SK-MEL-5 (cell line): ENCODE data around the gene MINDY4. TPM values are rescaled to one million over a fixed set of nuclear protein-coding genes. Genes with fewer than 3 reads are reported as not detected.
"Not testable (repeated sequence)": the region's sequence is repeated elsewhere in the genome, so short reads cannot be mapped to it uniquely, and the experiment has no call there.

Source experiments
- DNase-seq: peaks from one replicate; pipeline ENCODE4 v3.0.0-alpha.2; 2016; ENCODE audit warnings: low read depth, low spot score
- in situ Hi-C: cut with HindIII; loops from 2 replicates; pipeline ENCODE4 v1.10.0; 2016; ENCODE audit warnings: low sequenced_read_pairs, high pct_unique_total_duplicates, low pct_unique_long_range_greater_than_20kb
- total RNA-seq: library from RNA; depleted of rRNA; stranded (reverse); fragments of >200 nt; shearing (Covaris generic); gene quantifications from 2 replicates; pipeline ENCODE4 v1.2.3, GENCODE V29; 2014

The MINDY4 gene
- total RNA-seq, 1 experiment from 2014 or later, result 5.2 TPM

DNA sequence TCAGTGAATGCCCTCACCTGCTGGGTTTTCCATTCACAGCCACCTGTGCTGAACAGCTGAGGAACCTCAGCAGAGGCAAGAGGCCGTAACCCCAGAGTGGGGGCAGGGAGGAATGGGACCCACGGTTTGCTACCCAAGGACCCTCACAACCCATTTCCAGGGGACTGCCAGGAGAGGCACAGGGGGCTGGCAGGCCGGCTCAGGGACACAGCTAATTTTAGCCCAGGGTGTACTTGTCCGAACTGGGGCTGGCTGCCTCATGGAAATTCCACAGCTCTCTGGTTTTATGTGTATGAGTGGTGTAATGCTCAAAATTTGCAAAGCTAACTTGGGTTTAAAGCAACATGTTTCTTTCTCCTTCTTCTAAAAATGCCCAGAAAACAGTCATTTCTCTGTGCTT lies 42.2 kb downstream of the MINDY4 start:
- DNase-seq, result no peak
- in situ Hi-C loops, result no loop called here

DNA sequence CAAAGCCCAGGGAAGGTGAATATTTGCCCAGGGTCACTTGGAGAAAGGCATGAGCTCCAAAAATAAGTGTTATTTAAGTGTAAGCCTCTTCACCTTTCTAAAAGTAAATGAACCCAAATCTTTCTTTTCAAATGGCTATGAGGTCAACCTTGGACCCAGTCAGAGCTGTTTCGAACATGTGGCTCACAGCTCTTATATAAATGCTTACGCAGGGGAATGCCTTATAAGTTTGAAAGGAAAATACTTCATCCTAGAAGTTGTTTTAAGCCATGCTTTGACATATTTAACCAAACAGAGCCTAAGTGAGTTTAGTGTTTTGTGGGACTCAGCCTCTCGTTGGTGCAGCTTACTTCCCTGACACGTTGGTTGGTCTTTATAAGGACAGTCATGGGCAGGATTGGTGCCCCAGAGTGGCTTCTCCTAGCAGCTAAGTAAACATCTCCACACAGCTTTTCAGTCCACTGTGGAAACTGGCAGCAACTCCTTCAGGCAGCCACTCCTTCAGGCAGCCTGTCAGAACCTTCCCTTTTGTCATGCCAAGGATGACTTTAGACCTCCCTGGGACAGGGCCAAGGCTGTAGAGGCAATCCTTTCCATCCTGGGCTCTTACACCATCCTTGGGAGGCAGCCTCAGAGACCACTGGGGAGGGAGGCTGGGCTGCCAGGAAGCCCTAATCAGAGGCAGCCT lies 43.6 kb downstream of the MINDY4 start:
- no peak for DNase-seq
- in situ Hi-C loops, result no loop called here

DNA sequence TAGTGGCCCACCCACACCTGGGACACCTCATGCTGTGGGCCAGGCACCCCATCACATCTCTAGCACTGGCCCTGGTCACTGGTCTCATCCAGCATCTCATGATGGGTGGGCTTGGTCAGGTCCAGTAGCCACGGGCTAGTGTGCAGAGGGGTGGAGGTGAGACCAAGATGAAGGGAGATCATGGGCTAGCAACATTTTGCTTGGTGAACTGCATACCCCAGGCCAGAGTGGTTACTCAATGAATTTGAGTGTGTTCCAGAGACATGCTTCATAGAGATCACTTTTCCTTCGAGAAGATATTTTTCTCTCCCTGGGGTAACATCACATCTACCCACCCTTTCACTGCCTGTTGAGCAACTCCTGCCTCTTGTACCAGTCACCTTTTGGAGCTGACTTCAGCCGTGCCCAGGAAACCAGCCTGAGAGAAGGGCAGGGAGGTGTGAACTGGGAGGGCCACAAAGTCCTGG lies 44.2 kb downstream of the MINDY4 start:
- no peak for DNase-seq
- in situ Hi-C loops, result no loop called here

DNA sequence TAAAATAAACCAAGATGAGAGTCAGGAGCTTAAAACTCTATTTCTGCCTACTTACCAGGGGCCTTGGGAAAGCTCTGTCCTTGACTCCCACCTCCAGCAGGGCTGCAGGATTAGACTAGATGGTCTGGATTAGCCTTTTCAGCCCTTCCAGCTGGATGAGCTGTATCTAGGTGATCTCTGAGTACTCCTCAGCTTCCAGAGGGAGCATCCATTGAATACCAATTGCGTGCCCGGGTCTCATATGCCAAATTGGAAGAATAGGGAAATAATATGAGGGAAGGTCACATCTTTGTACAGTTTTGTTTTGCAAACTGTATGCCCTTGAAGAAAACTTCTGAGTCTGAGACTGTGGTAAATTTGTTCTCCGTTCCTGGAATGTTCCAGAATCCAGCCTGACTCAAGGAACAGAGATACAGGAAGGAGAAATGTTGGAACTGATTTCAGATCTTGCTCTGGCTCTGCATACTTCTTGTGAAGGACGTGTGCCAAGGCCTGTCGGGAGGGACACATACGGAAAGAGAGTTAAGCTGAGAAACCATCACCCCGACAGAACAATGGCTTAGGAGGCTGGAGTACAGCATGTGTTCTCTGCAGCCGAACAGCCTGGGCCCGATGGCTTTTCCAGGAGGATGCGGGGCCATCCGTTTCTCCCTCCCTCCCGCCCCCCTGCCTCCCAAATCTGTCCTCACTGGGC lies 44.9 kb downstream of the MINDY4 start:
- in situ Hi-C loops, result no loop called here
- no peak for DNase-seq

DNA sequence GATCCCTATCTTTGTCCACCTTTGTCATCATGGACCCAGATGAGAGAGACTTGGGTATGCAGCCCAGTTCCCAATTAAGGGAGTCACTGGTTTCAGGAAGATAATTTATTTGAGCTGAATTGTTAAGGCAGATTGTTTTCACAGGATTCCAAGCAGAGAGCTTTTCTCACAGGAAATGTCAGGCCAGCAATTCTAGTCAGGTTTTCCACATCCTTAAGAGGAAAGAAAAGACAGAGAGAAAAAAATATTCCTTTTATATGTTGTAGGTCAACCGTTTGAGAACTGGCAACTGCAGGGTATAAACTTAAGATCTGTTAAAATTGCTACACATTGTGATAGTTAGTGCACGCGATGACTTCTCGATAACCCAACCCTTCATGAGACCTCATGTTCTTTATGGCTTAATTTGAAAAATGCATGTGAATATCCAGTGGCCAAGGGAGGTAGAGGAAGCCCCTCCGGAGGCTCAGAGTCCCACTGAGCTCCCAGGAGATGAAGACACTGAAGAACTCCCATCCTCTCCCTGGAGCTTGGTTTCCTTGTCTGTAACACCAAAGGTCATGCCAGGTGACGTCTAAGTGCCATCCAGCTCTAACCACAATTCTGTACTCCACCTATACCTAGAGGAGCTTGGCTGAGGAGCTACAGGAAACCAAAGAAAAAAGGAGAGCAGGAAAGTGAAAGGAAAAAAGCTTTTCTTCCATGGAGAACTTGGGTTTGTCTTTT lies 45.6 kb downstream of the MINDY4 start:
- no peak for DNase-seq
- in situ Hi-C loops, result no loop called here

DNA sequence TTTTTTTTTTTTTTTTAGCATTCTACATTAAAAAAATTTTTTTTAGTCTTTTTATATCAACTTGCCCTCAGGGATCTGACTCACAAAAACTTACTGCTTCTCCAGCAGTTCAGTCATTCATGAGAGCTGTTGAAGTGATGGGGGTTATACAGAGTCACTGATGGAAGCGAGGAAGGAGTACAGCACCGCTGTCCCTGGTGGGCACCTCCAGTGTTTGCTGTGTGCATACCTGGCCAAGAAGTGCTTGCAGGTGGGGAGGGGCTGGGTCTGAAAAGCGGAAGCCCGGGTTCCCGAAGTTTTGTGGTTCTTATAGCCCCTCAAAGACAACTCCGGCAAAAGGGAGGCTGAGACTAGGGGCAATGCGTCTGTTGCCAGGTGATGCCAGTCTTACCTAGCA lies 46.2 kb downstream of the MINDY4 start:
- in situ Hi-C loops, result no loop called here
- DNase-seq, result peak; percentile 14

DNA sequence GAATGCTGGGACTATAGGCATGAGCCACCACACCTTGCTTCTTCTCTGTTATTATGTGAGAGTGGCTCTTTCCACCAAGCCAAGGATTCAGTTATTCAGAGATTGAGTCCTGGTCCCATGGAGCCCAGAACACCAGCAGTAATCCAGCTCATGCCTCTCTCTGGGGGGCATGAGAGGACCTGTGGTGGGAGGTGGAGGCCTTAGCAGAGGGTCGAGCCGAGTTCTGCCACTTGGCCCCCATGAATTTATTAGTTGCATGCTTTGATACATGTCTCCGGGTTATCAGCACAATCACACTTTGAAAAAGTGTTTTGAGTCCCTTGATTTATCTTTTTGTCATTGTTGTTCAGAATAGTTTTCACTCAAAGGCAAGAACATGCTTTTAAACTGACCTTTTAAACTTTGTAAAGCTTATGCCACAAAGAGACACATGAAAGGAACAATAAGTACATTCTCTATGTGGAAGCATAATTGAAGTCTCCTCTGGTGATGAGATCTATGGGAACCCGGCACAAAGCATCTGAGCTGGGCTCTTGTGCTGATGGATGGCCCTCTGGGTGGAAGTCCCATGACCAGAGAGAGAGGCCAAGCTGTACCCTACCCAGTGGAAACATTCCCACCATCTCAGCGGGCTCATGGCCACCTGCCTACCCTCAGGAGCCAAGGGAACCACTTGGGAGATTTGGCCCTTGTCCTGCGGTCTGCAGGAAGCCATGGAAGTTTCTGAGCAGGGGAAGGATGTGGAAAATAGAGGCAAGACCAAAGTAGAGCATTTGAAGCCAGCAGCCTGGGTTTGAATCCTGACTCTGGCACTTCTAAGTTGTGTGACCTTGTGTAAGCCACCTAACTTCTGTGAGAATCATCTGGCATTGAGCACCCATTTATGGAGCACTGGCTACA lies 53.9 kb downstream of the MINDY4 start:
- DNase-seq, result no peak
- in situ Hi-C loops, result no loop called here

DNA sequence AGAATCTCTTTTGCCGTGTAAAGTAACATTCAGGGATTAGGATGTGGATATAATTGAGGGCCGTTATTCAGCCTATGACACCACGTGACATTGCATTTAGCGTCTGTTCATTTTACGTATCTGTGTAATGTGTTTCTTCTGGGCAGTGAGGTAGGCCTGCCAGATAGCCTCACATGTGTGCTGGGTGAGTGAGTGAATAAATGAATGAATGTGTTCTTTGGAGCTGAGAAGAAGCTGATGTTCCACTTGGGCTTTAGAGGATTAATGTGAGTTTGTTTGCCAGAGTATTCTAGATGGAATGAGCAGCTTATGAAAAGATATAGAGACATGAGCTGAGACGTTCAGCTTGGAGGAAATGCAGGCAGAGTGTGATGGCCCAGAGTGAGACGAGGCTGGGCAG lies 55.0 kb downstream of the MINDY4 start:
- in situ Hi-C loops, result no loop called here

DNA sequence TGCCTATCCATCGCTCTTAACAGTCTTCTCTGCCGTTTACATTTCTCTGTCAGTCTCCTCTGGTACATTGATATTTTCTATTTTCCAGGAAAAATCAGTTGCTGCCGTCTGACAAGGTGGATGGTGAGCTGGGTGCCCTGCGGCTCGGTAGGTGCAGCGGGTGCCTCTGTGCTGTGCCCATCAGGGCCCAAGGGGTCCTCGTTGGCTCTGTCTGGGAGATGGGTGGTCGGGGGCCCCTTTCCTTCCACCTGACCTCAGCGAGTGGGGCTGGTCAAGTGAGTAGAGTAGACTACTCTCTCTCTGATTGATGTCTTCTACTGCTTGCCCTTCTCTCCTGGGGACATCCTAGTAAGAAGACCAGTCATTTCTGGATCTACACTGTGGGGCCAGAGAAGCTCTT lies 57.4 kb downstream of the MINDY4 start:
- no peak for DNase-seq
- in situ Hi-C loops, result no loop called here

More for the DNA sequence above, 55.0 kb downstream of the MINDY4 start:
- DNase-seq, result no peak

DNA sequence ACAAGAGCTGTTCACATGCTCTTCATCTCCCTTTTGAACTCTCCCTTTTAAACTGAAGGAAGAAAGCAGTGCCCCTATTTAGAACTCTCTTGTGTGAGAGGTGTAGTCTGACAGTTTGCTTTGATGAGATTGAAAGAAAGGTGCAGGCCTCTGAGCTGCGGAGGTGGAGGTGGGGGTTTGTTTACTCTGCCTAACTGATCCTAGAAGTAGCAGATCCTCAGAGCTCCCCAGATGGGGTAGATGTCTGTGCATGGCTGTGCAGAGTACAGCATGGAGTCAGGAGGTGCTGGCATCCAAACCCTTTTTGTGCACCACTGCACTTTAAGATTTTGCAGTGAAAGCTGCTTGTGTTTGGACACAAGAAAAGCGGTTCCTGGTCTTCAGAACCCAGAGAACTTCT lies 58.3 kb downstream of the MINDY4 start:
- DNase-seq, result no peak
- in situ Hi-C loops, result no loop called here

DNA sequence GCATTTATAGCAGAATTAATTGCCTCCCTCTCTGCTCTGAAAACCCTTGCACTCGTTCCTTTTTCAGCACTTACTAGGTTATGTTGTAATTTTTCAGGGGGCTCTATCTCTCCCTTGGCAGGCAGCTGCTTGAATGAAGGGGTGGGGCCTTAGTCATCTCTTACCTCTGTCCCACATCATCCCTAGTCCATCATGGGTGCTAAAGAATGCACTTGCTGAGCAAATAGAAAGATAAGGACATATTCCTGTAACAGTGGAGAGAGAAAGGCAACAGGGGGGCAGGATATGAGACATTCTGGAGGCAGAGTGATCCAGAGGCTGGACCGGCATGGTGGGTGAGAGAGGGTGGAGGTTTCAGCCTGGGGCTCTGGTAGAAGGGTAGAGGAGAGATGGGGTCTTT lies 60.0 kb downstream of the MINDY4 start:
- in situ Hi-C loops, result no loop called here
- no peak for DNase-seq

DNA sequence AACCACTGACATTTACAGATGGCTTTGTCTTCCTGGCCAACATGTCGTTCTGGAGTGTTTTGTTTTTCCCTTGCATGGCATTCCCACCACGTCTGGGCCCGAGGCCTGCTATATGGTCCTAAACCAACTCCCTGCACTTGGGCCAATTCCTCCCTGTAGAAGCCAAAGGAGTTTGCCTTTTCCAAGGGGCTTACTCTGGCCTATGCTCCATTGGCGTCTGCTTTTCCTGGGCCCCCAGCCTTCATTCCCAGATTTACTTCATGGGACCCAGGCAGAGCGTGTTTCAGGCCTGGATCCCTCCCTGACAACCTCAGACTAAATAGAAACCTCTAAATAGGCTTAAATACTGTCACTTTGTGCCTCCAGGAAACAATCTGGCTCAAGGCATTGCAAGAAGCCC lies 60.7 kb downstream of the MINDY4 start:
- in situ Hi-C loops, result no loop called here
- DNase-seq, result no peak

DNA sequence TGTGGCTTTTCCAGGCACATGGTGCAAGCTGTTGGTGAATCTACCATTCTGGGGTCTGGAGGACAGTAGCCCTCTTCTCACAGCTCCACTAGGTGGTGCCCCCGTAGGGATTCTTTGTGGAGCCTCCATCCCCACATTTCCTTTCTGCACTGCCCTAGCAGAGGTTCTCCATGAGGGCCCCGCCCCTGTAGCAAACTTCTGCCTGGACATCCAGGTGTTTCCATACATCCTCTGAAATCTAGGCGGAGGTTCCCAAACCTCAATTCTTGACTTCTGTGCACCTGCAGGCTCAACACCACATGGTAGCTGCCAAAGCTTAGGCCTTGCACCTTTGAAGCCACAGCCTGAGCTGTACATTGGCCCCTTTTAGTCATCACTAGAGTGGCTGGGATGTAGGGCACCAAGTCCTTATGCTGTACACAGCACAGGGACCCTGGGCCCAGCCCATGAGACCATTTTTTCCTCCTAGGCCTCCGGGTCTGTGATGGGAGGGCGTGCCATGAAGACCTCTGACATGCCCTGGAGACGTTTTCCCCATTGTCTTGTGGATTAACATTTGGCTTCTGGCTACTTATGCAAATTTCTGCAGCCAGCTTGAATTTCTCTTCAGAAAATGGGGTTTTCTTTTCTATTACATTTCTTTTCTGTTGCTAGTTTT lies 62.9 kb downstream of the MINDY4 start:
- in situ Hi-C loops, DNase-seq: not testable (repeated sequence)

DNA sequence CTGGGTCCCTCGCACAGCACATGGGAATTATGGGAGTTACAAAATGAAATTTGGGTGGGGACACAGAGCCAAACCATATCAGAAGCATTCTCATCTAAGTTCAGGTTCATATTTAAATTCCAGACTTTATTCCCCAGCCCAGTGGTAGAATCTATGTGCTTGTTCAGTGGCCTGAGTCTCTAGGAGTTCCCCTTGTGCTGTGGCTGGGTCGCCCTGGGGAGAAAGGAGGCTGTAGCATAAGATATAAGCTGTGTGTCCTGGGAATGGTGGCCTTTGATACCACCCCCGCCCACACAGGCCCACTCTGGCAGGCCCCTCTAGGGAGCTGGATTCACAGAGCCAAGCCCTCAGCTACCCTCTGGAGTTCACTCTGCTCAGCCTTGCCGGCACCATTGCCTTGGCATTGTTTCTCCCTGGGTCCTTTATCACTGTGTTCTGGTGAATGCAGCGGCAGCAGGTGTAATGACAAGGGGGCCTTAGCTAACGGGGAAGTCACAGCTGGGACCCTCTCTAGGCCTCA lies 64.2 kb downstream of the MINDY4 start:
- in situ Hi-C loops, result no loop called here
- DNase-seq, result no peak

DNA sequence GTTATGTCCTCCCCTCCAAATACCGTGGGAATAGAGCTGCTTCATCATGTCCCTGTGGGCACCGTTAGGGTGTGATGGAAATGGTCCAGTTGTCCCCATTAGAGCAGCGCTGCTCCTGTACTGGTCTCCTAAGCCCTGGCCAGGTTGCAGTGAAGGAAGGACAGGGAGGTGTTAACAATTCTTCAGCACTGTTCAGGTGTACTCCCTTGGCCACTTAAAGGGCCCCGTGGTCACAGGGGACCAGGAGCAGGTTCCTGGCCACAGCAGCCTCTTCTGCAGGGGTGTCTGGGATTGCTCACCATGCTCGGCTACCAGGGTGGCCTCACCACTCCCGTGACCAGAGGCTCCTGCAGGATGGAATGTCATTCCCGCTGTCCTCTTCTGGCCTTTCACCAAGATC lies 65.8 kb downstream of the MINDY4 start:
- in situ Hi-C loops, result no loop called here
- no peak for DNase-seq

DNA sequence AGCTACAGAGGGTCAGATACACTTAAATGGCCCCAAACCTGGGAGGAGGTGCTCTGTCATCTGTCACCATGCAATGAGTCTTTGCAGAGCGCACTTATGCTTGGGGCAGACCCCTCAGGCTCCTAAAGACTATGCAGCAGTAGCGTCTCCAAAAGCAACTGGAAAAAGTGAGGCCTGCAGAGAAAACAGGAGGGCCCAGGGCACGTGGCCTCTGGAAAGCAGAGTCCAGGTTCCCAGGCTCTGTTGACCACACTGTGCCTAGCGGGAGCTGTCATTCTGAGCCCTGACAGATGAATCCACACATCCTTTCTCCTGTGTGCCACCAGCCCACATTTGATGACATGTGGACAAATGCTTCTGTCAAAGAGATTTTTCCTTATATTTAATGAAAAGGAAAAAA lies 66.4 kb downstream of the MINDY4 start:
- no peak for DNase-seq

DNA sequence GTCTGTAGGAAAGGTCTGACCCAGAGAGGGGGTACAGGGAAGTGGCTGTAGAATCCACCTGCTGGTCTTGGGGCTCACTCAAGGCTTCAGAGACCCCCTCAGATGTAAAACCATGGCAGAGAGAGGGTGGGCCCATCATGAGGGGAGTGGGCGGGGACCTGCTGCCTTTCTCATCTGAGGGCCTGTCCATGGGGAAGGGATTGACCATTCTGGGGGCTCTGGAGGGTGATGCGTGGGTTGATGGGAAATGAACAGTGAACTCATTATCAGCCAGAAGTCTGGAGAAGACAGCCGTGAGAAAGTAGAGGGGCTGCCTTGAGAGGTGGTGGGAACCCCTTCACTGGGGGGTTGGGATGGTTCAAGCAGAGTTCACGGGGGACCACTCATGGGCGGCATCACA lies 66.8 kb downstream of the MINDY4 start:
- in situ Hi-C loops, result no loop called here
- no peak for DNase-seq

More for the DNA sequence above, 66.4 kb downstream of the MINDY4 start:
- in situ Hi-C loops, result no loop called here
